Middle frontal gyrus (tissue), 1 donor: ENCODE measurements around the gene CLCN3.
"Not testable (repeated sequence)": the region's sequence is repeated elsewhere in the genome, so short reads cannot be mapped to it uniquely, and the experiment has no call there.

Source experiments
- DNase-seq: peaks from one replicate; pipeline ENCODE4 v3.0.0-alpha.2; 2015; ENCODE audit warnings: low spot score; ENCODE audit errors: extremely low spot score

Gene CLCN3

GRCh38 chr4:169655401-169655800 is 35.0 kb downstream of the CLCN3 start:
- no peak for DNase-seq

GRCh38 chr4:169657470-169658107 is 37.2 kb downstream of the CLCN3 start:
- no peak for DNase-seq

DNA sequence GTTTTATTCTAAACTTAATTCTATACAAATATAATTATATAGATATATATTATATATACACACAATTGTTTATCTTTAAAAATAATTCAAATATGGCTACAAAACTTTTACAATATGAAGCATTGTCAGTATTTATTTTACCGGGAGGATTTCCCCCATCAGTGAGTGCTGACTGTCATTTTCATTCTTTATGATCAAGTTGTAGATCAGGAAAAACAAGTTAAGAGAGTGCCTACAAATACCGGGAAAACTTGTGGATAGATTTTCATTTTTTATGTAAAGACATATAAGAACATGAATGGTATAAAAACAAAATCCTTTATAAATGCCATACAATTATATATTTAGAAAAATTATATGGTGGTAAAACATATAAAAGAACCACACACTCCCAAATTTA is 37.8 kb downstream of the CLCN3 start:
- no peak for DNase-seq

DNA sequence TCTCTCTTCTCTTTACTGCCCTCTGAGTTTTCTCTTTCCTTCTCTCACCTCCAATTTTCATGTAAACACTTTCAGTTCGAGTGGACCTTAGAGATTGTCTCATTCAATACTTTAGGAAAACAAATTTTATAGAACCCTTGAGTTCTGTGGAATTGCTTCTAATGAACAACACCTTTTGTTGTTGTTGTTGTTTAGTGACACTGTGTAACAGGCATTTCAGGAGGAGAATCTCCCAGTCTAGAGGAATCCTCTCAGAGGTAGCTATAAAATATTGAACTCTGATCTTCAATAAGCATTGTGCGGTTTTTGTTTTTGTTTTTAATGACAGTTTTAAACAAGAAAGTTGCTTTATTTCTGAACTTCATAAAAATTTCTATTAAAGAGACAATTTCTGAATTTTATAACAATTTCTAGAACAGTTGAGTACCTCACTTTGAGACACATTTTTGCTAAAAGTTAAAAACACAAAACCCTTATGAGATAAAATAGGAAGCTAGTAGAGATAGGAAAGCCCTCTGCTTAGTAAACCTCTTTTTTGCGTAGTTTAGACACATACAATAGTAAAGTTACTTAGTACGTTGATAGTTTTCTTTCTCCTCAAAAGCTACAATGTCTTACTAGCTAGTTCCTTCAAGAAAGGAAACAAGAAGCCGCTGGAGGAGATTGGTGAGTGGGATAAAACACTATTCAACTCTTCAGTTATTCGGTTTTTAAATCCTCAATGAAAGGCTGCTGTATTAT is 38.8 kb downstream of the CLCN3 start:
- DNase-seq, result no peak

- peak; percentile 83 for DNase-seq
Measured at GRCh38 chr4:169659716-169660670, 39.6 kb downstream of the CLCN3 start.

- no peak for DNase-seq
Measured at GRCh38 chr4:169660929-169661328, 40.6 kb downstream of the CLCN3 start.

DNA sequence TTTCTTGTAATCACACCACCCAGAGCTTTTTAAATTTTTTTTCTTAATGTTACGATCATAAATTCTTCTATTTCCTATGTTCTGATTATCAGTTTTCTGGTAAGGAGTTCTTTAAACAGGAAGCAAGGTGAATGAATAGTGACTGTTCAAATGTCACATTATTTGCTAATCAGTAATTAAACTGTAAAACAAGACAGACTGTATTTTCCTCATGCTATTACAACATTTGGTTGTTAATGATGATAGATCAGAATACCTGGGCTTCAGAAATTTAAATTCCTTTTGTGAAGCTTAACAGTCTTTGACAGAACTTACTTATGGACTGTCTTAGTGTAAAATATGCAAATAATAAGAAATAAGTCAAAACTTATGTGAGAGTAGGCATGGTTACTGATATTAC is 41.4 kb downstream of the CLCN3 start:
- no peak for DNase-seq

- DNase-seq, result no peak
Measured at GRCh38 chr4:169662206-169662605, 41.8 kb downstream of the CLCN3 start.

GRCh38 chr4:169663402-169663801 is 43.0 kb downstream of the CLCN3 start:
- no peak for DNase-seq

GRCh38 chr4:169663831-169664230 is 43.5 kb downstream of the CLCN3 start:
- no peak for DNase-seq

DNA sequence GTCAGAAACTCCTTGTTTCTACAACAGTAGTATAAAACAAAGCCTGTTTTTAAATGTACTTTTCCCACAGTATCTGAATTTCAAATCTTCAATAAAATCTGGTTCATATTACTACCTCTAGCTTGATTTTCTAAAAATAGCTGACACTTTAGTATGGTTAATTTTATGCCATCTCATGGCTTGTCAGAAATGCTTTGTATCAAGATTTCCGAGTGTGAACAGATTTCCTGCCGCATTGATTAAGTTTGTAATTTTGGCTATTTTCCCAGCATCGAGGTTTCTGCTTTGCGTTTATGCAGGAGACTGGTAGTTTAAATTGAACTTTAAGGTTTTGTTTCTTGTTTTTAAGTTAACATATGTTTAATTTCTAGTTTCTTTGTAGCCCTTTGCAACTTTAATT is 44.2 kb downstream of the CLCN3 start:
- DNase-seq, result no peak

- no peak for DNase-seq
Measured at GRCh38 chr4:169665046-169665737, 44.8 kb downstream of the CLCN3 start.

DNA sequence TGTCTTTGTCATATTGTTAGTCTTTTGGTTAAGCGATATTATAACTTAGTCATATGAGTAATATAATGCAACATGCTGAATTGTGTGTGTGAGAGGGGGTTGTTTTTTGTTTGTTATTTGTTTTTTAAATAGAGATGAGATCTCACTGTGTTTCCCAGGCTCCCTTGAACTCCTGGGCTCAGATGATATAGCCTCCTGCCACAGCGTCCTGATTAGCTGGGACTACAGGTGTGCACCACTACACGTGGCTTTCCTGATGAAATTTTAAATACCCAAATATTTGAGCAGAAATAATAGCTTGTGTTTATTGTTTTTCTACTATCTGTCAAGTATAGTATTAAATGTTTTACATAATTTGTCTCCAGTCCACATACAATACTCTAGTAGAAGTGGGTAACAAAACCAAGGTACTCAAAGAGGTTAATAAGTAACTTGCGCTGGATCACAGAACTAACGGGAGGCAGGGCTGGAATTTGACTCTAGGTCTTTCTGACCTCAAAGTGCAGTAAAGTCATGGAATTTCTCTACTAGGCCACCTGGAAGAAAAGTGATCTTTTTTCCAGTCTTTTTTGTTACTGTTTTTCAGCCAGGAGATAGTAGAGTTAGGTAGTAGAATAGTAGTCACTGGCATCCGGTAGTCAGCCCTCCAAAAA is 47.8 kb downstream of the CLCN3 start:
- no peak for DNase-seq

- no peak for DNase-seq
Measured at GRCh38 chr4:169675825-169676224, 55.4 kb downstream of the CLCN3 start.

DNA sequence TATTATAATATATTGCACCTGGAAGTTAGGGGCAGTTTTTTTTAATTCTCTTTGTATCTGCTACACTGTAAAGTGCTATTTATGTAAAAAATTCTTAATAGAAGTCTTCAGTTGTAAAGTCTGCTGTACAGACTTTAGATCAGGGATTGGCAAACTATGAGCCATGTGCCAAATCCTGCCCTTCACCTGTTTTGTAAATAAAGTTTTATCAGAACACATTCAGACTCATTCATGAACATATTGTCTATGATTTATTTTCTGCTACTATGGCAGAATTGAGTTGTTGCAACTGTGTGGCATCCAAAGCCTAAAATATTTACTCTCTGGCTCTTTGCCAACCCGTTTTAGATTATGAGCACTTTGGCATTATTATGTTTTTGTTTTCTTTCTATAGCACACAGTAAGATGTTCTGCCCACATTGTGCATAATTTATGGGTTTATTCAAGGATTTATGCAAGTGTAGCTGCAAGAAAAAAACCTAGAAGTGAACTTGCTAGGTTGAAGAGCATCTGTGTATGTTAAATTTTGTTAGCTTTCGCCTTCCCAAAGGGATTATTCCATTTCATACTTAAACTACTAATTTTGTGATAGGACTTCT is 56.9 kb downstream of the CLCN3 start:
- DNase-seq, result no peak

DNA sequence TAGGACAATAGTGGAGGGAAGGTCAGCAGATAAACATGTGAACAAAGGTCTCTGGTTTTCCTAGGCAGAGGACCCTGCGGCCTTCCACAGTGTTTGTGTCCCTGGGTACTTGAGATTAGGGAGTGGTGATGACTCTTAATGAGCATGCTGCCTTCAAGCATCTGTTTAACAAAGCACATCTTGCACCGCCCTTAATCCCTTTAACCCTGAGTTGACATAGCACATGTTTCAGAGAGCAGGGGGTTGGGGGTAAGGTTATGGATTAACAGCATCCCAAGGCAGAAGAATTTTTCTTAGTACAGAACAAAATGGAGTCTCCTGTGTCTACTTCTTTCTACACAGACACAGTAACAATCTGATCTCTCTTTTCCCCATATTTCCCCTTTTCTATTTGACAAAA is 58.1 kb downstream of the CLCN3 start:
- not testable (repeated sequence) for DNase-seq

DNA sequence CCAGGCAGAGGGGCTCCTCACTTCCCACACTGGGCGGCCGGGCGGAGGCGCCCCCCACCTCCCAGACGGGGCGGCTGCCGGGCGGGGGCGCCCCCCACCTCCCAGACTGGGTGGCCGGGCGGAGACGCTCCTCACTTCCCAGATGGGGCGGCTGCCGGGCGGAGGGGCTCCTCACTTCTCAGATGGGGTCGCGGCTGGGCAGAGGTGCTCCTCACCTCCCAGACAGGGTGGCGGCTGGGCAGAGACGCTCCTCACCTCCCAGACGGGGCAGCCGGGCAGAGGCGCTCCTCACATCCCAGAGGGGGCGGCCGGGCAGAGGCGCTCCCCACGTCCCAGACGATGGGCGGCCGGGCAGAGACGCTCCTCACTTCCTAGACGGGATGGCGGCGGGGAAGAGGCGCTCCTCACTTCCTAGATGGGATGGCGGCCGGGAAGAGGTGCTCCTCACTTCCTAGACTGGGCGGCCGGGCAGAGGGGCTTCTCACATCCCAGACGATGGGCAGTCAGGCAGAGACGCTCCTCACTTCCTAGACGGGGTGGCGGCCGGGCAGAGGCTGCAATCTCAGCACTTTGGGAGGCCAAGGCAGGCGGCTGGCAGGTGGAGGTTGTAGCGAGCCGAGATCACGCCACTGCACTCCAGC is 58.7 kb downstream of the CLCN3 start:
- not testable (repeated sequence) for DNase-seq

GRCh38 chr4:169682372-169683047 is 62.1 kb downstream of the CLCN3 start:
- DNase-seq, result no peak

- DNase-seq, result no peak
Measured at GRCh38 chr4:169689681-169690080, 69.3 kb downstream of the CLCN3 start.
